ENCODE results near the gene NPIPB8.
"Not testable (repeated sequence)": the region's sequence is repeated elsewhere in the genome, so short reads cannot be mapped to it uniquely, and the experiment has no call there.

The NPIPB8 gene

GRCh38 chr16:28617874-28618273, 20.0 kb upstream of the NPIPB8 start:
- H3K4me3 ChIP-seq (ENCODE audit: low read length), result no peak overlapping the region
- no peak for TF ChIP-seq CTCF (IDR thresholded peaks at IDR 0.05; ENCODE audit: insufficient read depth, low read depth, low read length, missing control alignments)
- DNase-seq (ENCODE audit: low read depth), result peak; percentile 62

- DNase-seq (ENCODE audit: low read depth), result not testable (repeated sequence)
Measured at GRCh38 chr16:28620316-28620715, 17.5 kb upstream of the NPIPB8 start.

GRCh38 chr16:28621481-28622155, 16.2 kb upstream of the NPIPB8 start:
- H3K4me3 ChIP-seq (ENCODE audit: low read length), result peak overlapping the region; percentile 2
- no peak for DNase-seq (ENCODE audit: low read depth)
- TF ChIP-seq CTCF (IDR thresholded peaks at IDR 0.05; ENCODE audit: insufficient read depth, low read depth, low read length, missing control alignments), result no peak

More at GRCh38 chr16:28620316-28620715, 17.5 kb upstream of the NPIPB8 start:
- not testable (repeated sequence) for H3K4me3 ChIP-seq (ENCODE audit: low read length)

- not testable (repeated sequence) for DNase-seq (ENCODE audit: low read depth)
- H3K4me3 ChIP-seq (ENCODE audit: low read length), result peak overlapping the region; percentile 45
Measured at GRCh38 chr16:28622532-28623171, 15.2 kb upstream of the NPIPB8 start.

GRCh38 chr16:28623172-28623711, 14.6 kb upstream of the NPIPB8 start:
- DNase-seq (ENCODE audit: low read depth), result peak; percentile 63
- TF ChIP-seq CTCF (IDR thresholded peaks at IDR 0.05; ENCODE audit: insufficient read depth, low read depth, low read length, missing control alignments), result no peak
- H3K4me3 ChIP-seq (ENCODE audit: low read length), result peak overlapping the region; percentile 45

GRCh38 chr16:28630905-28631304, 7.0 kb upstream of the NPIPB8 start:
- not testable (repeated sequence) for DNase-seq (ENCODE audit: low read depth); H3K4me3 ChIP-seq (ENCODE audit: low read length)

GRCh38 chr16:28636093-28636823, 1.6 kb upstream of the NPIPB8 start:
- not testable (repeated sequence) for H3K4me3 ChIP-seq (ENCODE audit: low read length)
- DNase-seq (ENCODE audit: low read depth), result peak; percentile 92

GRCh38 chr16:28638359-28638758, 494 bp downstream of the NPIPB8 start:
- not testable (repeated sequence) for H3K4me3 ChIP-seq (ENCODE audit: low read length)
- peak; percentile 78 for DNase-seq (ENCODE audit: low read depth)

- not testable (repeated sequence) for DNase-seq (ENCODE audit: low read depth)
Measured at GRCh38 chr16:28639959-28640358, 2.1 kb downstream of the NPIPB8 start.

GRCh38 chr16:28666264-28666663, 28.4 kb downstream of the NPIPB8 start:
- H3K4me3 ChIP-seq (ENCODE audit: low read length); DNase-seq (ENCODE audit: low read depth): not testable (repeated sequence)

More at GRCh38 chr16:28639959-28640358, 2.1 kb downstream of the NPIPB8 start:
- not testable (repeated sequence) for H3K4me3 ChIP-seq (ENCODE audit: low read length)

GRCh38 chr16:28667480-28667879, 29.6 kb downstream of the NPIPB8 start:
- DNase-seq (ENCODE audit: low read depth); H3K4me3 ChIP-seq (ENCODE audit: low read length): not testable (repeated sequence)

GRCh38 chr16:28668199-28668598, 30.3 kb downstream of the NPIPB8 start:
- not testable (repeated sequence) for DNase-seq (ENCODE audit: low read depth); H3K4me3 ChIP-seq (ENCODE audit: low read length)

GRCh38 chr16:28688327-28688952, 50.6 kb downstream of the NPIPB8 start:
- not testable (repeated sequence) for DNase-seq (ENCODE audit: low read depth); H3K4me3 ChIP-seq (ENCODE audit: low read length)

- DNase-seq (ENCODE audit: low read depth); H3K4me3 ChIP-seq (ENCODE audit: low read length): not testable (repeated sequence)
Measured at GRCh38 chr16:28689425-28689824, 51.6 kb downstream of the NPIPB8 start.

- not testable (repeated sequence) for DNase-seq (ENCODE audit: low read depth); H3K4me3 ChIP-seq (ENCODE audit: low read length)
Measured at GRCh38 chr16:28691722-28692121, 53.9 kb downstream of the NPIPB8 start.

Measured in epithelial cell of esophagus (primary cell).